H1 (cell line): ENCODE data around the gene PPP2R2B.

ENCODE experiments used
- ASH2L ChIP-seq: fragments of 200-600, 300-600 bp; sonication (generic); IDR thresholded peaks from one replicate; pipeline ENCODE4 v1.7.1; 2017; ENCODE audit warnings: low read length
- CHD1 ChIP-seq: IDR thresholded peaks from 2 replicates; pipeline ENCODE4 v1.6.1; 2012; ENCODE audit warnings: low read depth, low read length, improper control_type of control experiment
- CTCF ChIP-seq, 3 experiments: IDR thresholded peaks; 1 replicate in 2 of 3; 2 replicates in 1 of 3; pipeline versions ENCODE4 v1.5.1 to v1.6.1; 2011; ENCODE audit warnings: low read length in 3 of 3, mild to moderate bottlenecking in 3 of 3, inconsistent platforms in 2 of 3, low read depth in 1 of 3, moderate library complexity in 1 of 3; ENCODE audit not compliant: insufficient read depth in 1 of 3; ENCODE audit errors: control extremely low read depth in 1 of 3
- EP300 ChIP-seq, 2 experiments: IDR thresholded peaks; 1 replicate in 1 of 2; 2 replicates in 1 of 2; pipeline ENCODE4 v1.6.1; 2011 to 2012; ENCODE audit warnings: low read depth in 2 of 2, low read length in 2 of 2, mild to moderate bottlenecking in 2 of 2, borderline replicate concordance in 1 of 2, inconsistent platforms in 1 of 2, moderate library complexity in 1 of 2
- EZH2 ChIP-seq: fragments of 200-600 bp; sonication (generic); IDR thresholded peaks from 2 replicates; pipeline ENCODE4 v1.7.1; 2012; ENCODE audit warnings: low read depth, mild to moderate bottlenecking, moderate library complexity, low read length, inconsistent platforms; ENCODE audit not compliant: severe bottlenecking
- POLR2A ChIP-seq, 2 experiments: IDR thresholded peaks; 1 replicate in 1 of 2; 2 replicates in 1 of 2; pipeline ENCODE4 v1.6.1; 2011; ENCODE audit warnings: low read depth in 2 of 2, low read length in 2 of 2, mild to moderate bottlenecking in 2 of 2; ENCODE audit errors: control extremely low read depth in 1 of 2
- RAD21 ChIP-seq, 2 experiments: IDR thresholded peaks in 1 of 2; conservative IDR thresholded peaks in 1 of 2; 2 replicates each; pipeline ENCODE4 v1.6.1; 2011; ENCODE audit warnings: low read depth in 2 of 2, low read length in 2 of 2, improper control_type of control experiment in 1 of 2, inconsistent platforms in 1 of 2, mild to moderate bottlenecking in 1 of 2, moderate library complexity in 1 of 2
- RFX5 ChIP-seq: IDR thresholded peaks from 2 replicates; pipeline ENCODE4 v1.6.1; 2011; ENCODE audit warnings: low read depth, low read length, improper control_type of control experiment, borderline replicate concordance
- SP1 ChIP-seq: IDR thresholded peaks from 2 replicates; pipeline ENCODE4 v1.6.1; 2011; ENCODE audit warnings: low read depth, low read length
- SRF ChIP-seq: IDR thresholded peaks from 2 replicates; pipeline ENCODE4 v1.6.1; 2011; ENCODE audit warnings: mild to moderate bottlenecking, low read depth, low read length, moderate library complexity
- TAF1 ChIP-seq: IDR thresholded peaks from 2 replicates; pipeline ENCODE4 v1.6.1; 2011; ENCODE audit warnings: mild to moderate bottlenecking, low read depth, low read length
- USF2 ChIP-seq: IDR thresholded peaks from 2 replicates; pipeline ENCODE4 v1.6.1; 2011; ENCODE audit warnings: low read length, improper control_type of control experiment
- YY1 ChIP-seq: IDR thresholded peaks from 2 replicates; pipeline ENCODE4 v1.6.1; 2011; ENCODE audit warnings: low read depth, mild to moderate bottlenecking, low read length
- ZNF274 ChIP-seq: IDR thresholded peaks from 2 replicates; pipeline ENCODE4 v1.7.0; 2012; ENCODE audit warnings: low read length, borderline replicate concordance; ENCODE audit errors: extremely low read depth

GRCh38 chr5:146560205-146560812 is 318.2 kb downstream of the PPP2R2B start:
- TF ChIP-seq EZH2, result no peak
- no peak for TF ChIP-seq EP300 (IDR thresholded peaks at IDR 0.05; ENCODE audit: borderline replicate concordance in 1 of 2, low read depth in 2 of 2, low read length in 2 of 2)
- TF ChIP-seq USF2, result no peak
- no peak for TF ChIP-seq CTCF (IDR thresholded peaks at IDR 0.05; ENCODE audit: control extremely low read depth in 1 of 3, insufficient read depth in 1 of 3, low read depth in 1 of 3, low read length in 3 of 3)
- no peak for TF ChIP-seq RFX5
- TF ChIP-seq ASH2L, result peak; percentile 29
- no peak for TF ChIP-seq TAF1
- TF ChIP-seq POLR2A (IDR thresholded peaks at IDR 0.05; ENCODE audit: control extremely low read depth in 1 of 2, low read depth in 2 of 2, low read length in 2 of 2), result no peak
- TF ChIP-seq CHD1, result no peak
- TF ChIP-seq SP1, result no peak
- TF ChIP-seq RAD21 (IDR thresholded peaks at IDR 0.05 in 1 of 2, conservative IDR thresholded peaks at IDR 0.05 in 1 of 2; ENCODE audit: low read depth in 2 of 2, low read length in 2 of 2), result no peak
- TF ChIP-seq SRF, result no peak
- TF ChIP-seq YY1, result no peak
- TF ChIP-seq ZNF274, result no peak
